Neural cell (in vitro differentiated cells): Measurements from ENCODE around the gene PRAME. TPM values are rescaled to one million over a fixed set of nuclear protein-coding genes. Genes with fewer than 3 reads are reported as not detected.
"Not testable (repeated sequence)": the region's sequence is repeated elsewhere in the genome, so short reads cannot be mapped to it uniquely, and the experiment has no call there.

Experiments used
- H2AFZ ChIP-seq: fragments of 200-600, 300-800 bp; sonication (generic), shearing (Covaris generic); 2 replicates; pipeline ENCODE4 v1.6.0; 2014; ENCODE audit warnings: low read depth, mild to moderate bottlenecking, antibody characterized with exemption, low read length, moderate library complexity
- H3F3A ChIP-seq: fragments of 200-600 bp; shearing (Covaris generic); 2 replicates; pipeline ENCODE4 v1.6.1; 2016; ENCODE audit warnings: mild to moderate bottlenecking, moderate library complexity, mixed read lengths, antibody characterized with exemption, low read length; ENCODE audit not compliant: insufficient read depth, poor library complexity, severe bottlenecking
- H3K27ac ChIP-seq: fragments of 200-600, 300-800 bp; sonication (generic), shearing (Covaris generic); 2 replicates; pipeline ENCODE4 v1.5.1; 2014; ENCODE audit warnings: mild to moderate bottlenecking, low read length, moderate library complexity
- H3K27me3 ChIP-seq: fragments of 300-800, 200-600 bp; sonication (generic), shearing (Covaris generic); 2 replicates; pipeline ENCODE4 v1.6.0; 2014; ENCODE audit warnings: mild to moderate bottlenecking, low read depth, low read length, moderate library complexity; ENCODE audit not compliant: insufficient read depth
- H3K36me3 ChIP-seq: fragments of 300-800, 200-600 bp; sonication (generic), shearing (Covaris generic); 2 replicates; pipeline ENCODE4 v1.5.1; 2014; ENCODE audit warnings: mild to moderate bottlenecking, antibody characterized with exemption, low read length, moderate library complexity; ENCODE audit not compliant: insufficient read depth
- H3K4me2 ChIP-seq: fragments of 300-800, 200-600 bp; sonication (generic), shearing (Covaris generic); 2 replicates; pipeline ENCODE4 v1.6.0; 2014; ENCODE audit warnings: mild to moderate bottlenecking, low read length
- H3K4me3 ChIP-seq: fragments of 300-800, 200-600 bp; sonication (generic), shearing (Covaris generic); 2 replicates; pipeline ENCODE4 v1.5.1; 2014; ENCODE audit warnings: mild to moderate bottlenecking, low read length, moderate library complexity
- H3K79me2 ChIP-seq: fragments of 200-600 bp; shearing (Covaris generic); replicated peaks from 2 replicates; pipeline ENCODE4 v1.6.0; 2014; ENCODE audit warnings: mild to moderate bottlenecking, low read length, moderate library complexity; ENCODE audit not compliant: insufficient read depth
- H3K9ac ChIP-seq: fragments of 300-800, 200-600 bp; sonication (generic), shearing (Covaris generic); 2 replicates; pipeline ENCODE4 v1.6.1; 2016; ENCODE audit warnings: mild to moderate bottlenecking, low read length, mixed read lengths
- H3K9me2 ChIP-seq: fragments of 200-600 bp; shearing (Covaris generic); 2 replicates; pipeline ENCODE4 v1.6.1; 2016; ENCODE audit warnings: mild to moderate bottlenecking, low read length, mixed read lengths; ENCODE audit not compliant: insufficient read depth
- H3K9me3 ChIP-seq: fragments of 200-600, 300-800 bp; sonication (generic), shearing (Covaris generic); 2 replicates; pipeline ENCODE4 v1.6.1; 2016; ENCODE audit warnings: mild to moderate bottlenecking, mixed run types, low read length, moderate library complexity, mixed read lengths
- H4K20me1 ChIP-seq: fragments of 200-600 bp; shearing (Covaris generic); 2 replicates; pipeline ENCODE4 v1.6.1; 2016; ENCODE audit warnings: mild to moderate bottlenecking, mixed run types; ENCODE audit not compliant: insufficient read depth
- EP300 ChIP-seq: fragments of 450-650 bp; conservative IDR thresholded peaks from 2 replicates; pipeline ENCODE4 v1.6.1; 2014; ENCODE audit warnings: antibody characterized with exemption, mild to moderate bottlenecking, moderate library complexity; ENCODE audit not compliant: poor library complexity, severe bottlenecking
- EZH2 ChIP-seq: fragments of 200-600, 300-800 bp; shearing (Covaris generic), sonication (generic); IDR thresholded peaks from 2 replicates; pipeline ENCODE4 v1.6.1; 2014; ENCODE audit warnings: antibody characterized with exemption, low read length, borderline replicate concordance, mild to moderate bottlenecking; ENCODE audit not compliant: insufficient read depth, poor library complexity, severe bottlenecking
- MXI1 ChIP-seq: fragments of 450-650 bp; conservative IDR thresholded peaks from 2 replicates; pipeline ENCODE4 v1.6.1; 2014; ENCODE audit warnings: antibody characterized with exemption, mild to moderate bottlenecking; ENCODE audit not compliant: poor library complexity, severe bottlenecking
- POLR2AphosphoS5 ChIP-seq: IDR thresholded peaks from 2 replicates; pipeline ENCODE4 v1.6.1; 2012
- RAD21 ChIP-seq: fragments of 450-650 bp; conservative IDR thresholded peaks from 2 replicates; pipeline ENCODE4 v1.6.1; 2014; ENCODE audit warnings: antibody characterized with exemption, mild to moderate bottlenecking, moderate library complexity
- SMC3 ChIP-seq: fragments of 450-650 bp; conservative IDR thresholded peaks from 2 replicates; pipeline ENCODE4 v1.6.1; 2014; ENCODE audit warnings: antibody characterized with exemption, mild to moderate bottlenecking, moderate library complexity; ENCODE audit not compliant: poor library complexity
- TAF1 ChIP-seq: IDR thresholded peaks from 2 replicates; pipeline ENCODE4 v1.6.1; 2012; ENCODE audit warnings: low read depth
- polyA plus RNA-seq: library from polyadenylated mRNA; depleted of rRNA; stranded (reverse); fragments of >200 nt; gene quantifications from 2 replicates; pipeline ENCODE4 v1.2.3, GENCODE V29; 2014
- TF ChIP-seq, protein P1 (sequence below): fragments of 450-650 bp; IDR thresholded peaks from 2 replicates; pipeline ENCODE4 v1.5.1; 2014; ENCODE audit warnings: antibody characterized with exemption, mild to moderate bottlenecking, moderate library complexity; ENCODE audit not compliant: poor library complexity, severe bottlenecking
- TF ChIP-seq, protein P2 (sequence below): IDR thresholded peaks from 2 replicates; pipeline ENCODE4 v1.6.1; 2012; ENCODE audit warnings: borderline replicate concordance

The PRAME gene
- polyA plus RNA-seq, 1 donor from 2014 or later, result not detected

DNA sequence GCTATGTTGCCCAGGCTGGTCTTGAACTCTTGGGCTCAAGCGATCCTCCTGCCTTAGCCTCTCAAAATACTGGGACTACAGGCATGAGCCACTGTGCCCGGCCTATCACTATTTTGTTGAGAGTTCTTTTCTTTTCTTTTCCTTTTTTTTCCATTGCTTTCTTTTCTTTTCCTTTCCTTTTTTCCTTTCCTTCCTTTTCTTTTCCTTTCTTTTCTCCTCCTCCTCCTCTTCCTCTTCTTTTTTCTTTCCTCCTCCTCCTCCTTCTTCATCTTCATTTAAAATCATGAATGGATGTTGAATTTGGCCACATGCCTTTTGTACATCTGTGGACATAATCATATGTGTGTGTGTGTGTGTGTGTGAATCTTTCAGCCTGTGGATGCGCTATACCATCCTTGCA lies 25.7 kb upstream of the PRAME start:
- no peaks in the 10 kb centered on the region for H3K27me3 ChIP-seq
- H3K9me2 ChIP-seq, result no peaks in the 10 kb centered on the region
- no peaks in the 10 kb centered on the region for H3F3A ChIP-seq
- no peak for TF ChIP-seq SMC3
- no peak for TF ChIP-seq RAD21
- TF ChIP-seq, protein P1, sequence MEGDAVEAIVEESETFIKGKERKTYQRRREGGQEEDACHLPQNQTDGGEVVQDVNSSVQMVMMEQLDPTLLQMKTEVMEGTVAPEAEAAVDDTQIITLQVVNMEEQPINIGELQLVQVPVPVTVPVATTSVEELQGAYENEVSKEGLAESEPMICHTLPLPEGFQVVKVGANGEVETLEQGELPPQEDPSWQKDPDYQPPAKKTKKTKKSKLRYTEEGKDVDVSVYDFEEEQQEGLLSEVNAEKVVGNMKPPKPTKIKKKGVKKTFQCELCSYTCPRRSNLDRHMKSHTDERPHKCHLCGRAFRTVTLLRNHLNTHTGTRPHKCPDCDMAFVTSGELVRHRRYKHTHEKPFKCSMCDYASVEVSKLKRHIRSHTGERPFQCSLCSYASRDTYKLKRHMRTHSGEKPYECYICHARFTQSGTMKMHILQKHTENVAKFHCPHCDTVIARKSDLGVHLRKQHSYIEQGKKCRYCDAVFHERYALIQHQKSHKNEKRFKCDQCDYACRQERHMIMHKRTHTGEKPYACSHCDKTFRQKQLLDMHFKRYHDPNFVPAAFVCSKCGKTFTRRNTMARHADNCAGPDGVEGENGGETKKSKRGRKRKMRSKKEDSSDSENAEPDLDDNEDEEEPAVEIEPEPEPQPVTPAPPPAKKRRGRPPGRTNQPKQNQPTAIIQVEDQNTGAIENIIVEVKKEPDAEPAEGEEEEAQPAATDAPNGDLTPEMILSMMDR, result no peak
- no peak for TF ChIP-seq POLR2AphosphoS5
- no peak for TF ChIP-seq EZH2
- no peak for TF ChIP-seq EP300
- TF ChIP-seq TAF1, result no peak
- TF ChIP-seq, protein P2, sequence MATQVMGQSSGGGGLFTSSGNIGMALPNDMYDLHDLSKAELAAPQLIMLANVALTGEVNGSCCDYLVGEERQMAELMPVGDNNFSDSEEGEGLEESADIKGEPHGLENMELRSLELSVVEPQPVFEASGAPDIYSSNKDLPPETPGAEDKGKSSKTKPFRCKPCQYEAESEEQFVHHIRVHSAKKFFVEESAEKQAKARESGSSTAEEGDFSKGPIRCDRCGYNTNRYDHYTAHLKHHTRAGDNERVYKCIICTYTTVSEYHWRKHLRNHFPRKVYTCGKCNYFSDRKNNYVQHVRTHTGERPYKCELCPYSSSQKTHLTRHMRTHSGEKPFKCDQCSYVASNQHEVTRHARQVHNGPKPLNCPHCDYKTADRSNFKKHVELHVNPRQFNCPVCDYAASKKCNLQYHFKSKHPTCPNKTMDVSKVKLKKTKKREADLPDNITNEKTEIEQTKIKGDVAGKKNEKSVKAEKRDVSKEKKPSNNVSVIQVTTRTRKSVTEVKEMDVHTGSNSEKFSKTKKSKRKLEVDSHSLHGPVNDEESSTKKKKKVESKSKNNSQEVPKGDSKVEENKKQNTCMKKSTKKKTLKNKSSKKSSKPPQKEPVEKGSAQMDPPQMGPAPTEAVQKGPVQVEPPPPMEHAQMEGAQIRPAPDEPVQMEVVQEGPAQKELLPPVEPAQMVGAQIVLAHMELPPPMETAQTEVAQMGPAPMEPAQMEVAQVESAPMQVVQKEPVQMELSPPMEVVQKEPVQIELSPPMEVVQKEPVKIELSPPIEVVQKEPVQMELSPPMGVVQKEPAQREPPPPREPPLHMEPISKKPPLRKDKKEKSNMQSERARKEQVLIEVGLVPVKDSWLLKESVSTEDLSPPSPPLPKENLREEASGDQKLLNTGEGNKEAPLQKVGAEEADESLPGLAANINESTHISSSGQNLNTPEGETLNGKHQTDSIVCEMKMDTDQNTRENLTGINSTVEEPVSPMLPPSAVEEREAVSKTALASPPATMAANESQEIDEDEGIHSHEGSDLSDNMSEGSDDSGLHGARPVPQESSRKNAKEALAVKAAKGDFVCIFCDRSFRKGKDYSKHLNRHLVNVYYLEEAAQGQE, result no peak
- no peak for TF ChIP-seq MXI1
- no peak overlapping the region for H3K9ac ChIP-seq
- no peaks in the 10 kb centered on the region for H4K20me1 ChIP-seq
- no peak overlapping the region for H3K4me2 ChIP-seq
- H3K9me3 ChIP-seq, result no peaks in the 10 kb centered on the region
- H3K4me3 ChIP-seq, result no peak overlapping the region
- H3K27ac ChIP-seq, result no peak overlapping the region
- no peak overlapping the region for H2AFZ ChIP-seq
- no peaks in the 10 kb centered on the region for H3K79me2 ChIP-seq
- H3K36me3 ChIP-seq, result no peaks in the 10 kb centered on the region

DNA sequence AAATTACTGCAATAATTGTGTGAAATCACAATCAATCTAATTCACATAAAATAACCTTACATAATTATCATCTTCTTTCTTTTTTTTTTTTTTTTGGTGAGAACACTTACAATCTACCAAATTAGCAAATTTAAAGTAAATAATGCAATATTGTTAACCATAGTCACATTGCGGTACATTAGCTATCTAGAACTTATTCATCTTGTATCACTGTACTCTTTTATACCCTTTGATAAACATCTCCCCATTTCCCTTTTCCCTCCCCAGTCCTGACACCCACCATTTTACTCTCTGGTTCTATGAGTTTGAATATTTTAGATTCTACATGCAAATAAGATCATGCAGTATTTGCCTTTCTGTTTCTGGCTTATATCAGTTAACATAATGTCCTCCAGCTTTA lies 24.0 kb upstream of the PRAME start:
- H3K4me3 ChIP-seq, result no peak overlapping the region
- no peaks in the 10 kb centered on the region for H3F3A ChIP-seq
- H3K79me2 ChIP-seq, result no peaks in the 10 kb centered on the region
- H3K36me3 ChIP-seq, result no peaks in the 10 kb centered on the region
- H3K9me2 ChIP-seq, result no peaks in the 10 kb centered on the region
- TF ChIP-seq SMC3 (no peak), RAD21 (no peak), EZH2 (no peak), MXI1 (no peak), POLR2AphosphoS5 (no peak), TAF1 (no peak), EP300 (no peak)
- TF ChIP-seq, protein P1, result no peak
- TF ChIP-seq, protein P2, result no peak
- H3K27ac ChIP-seq, result no peak overlapping the region
- no peaks in the 10 kb centered on the region for H3K27me3 ChIP-seq
- H2AFZ ChIP-seq, result no peak overlapping the region
- no peak overlapping the region for H3K9ac ChIP-seq
- no peaks in the 10 kb centered on the region for H3K9me3 ChIP-seq
- no peaks in the 10 kb centered on the region for H4K20me1 ChIP-seq
- no peak overlapping the region for H3K4me2 ChIP-seq

DNA sequence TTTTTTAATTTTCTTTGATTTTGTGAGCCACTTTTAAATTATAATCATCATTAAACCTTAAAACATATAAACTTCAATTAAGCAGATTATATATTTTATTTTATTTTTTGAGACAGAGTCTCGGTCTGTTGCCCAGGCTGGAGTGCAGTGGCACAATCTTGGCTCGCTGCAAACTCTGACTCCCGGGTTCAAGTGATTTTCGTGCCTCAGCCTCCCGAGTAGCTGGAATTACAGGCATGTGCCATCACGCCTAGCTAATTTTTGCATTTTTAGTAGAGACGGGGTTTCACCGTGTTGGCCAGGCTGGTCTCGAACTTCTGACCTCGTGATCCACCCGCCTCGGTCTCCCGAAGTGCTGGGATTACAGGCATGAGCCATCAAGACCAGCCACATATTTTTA lies 22.5 kb upstream of the PRAME start:
- H4K20me1 ChIP-seq, H3F3A ChIP-seq, H2AFZ ChIP-seq, H3K79me2 ChIP-seq, H3K9ac ChIP-seq, H3K27me3 ChIP-seq, H3K4me2 ChIP-seq, H3K36me3 ChIP-seq, H3K9me2 ChIP-seq, H3K9me3 ChIP-seq, H3K4me3 ChIP-seq, H3K27ac ChIP-seq: not testable (repeated sequence)
